GM12891 (cell line): ENCODE results near the gene DENND1A.

ENCODE experiments used
- POLR2A ChIP-seq: IDR thresholded peaks from 2 replicates; pipeline ENCODE4 v1.6.1; 2011; ENCODE audit warnings: low read depth, low read length, control low read depth
- POLR2AphosphoS5 ChIP-seq: IDR thresholded peaks from 2 replicates; pipeline ENCODE4 v1.6.1; 2011; ENCODE audit warnings: low read depth, low read length, control low read depth

GRCh38 chr9:123656565-123656964 lies 273.4 kb downstream of the DENND1A start:
- TF ChIP-seq POLR2AphosphoS5 (no peak), POLR2A (no peak)
